OCI-LY3 (cell line): ENCODE data around the gene NUMA1.
A peak's percentile ranks its signal among the peaks of the same experiment; 100 is the strongest.

Experiments
- H2AFZ ChIP-seq: fragments of 200-600, 300-600 bp; shearing (Covaris generic); 2 replicates; pipeline ENCODE4 v1.6.0; 2014; ENCODE audit warnings: antibody characterized with exemption, low read depth, low read length
- H3K27ac ChIP-seq: fragments of 200-600, 300-600 bp; sonication (generic); 2 replicates; pipeline ENCODE4 v1.5.1; 2014; ENCODE audit warnings: mild to moderate bottlenecking, low read length, moderate library complexity, mixed read lengths
- H3K27me3 ChIP-seq: fragments of 200-600, 300-600 bp; sonication (generic); 2 replicates; pipeline ENCODE4 v1.6.1; 2014; ENCODE audit warnings: low read depth, low read length, mixed read lengths
- H3K36me3 ChIP-seq: fragments of 200-600, 300-600 bp; sonication (generic); replicated peaks from 2 replicates; pipeline ENCODE3; 2014; ENCODE audit warnings: low read depth, low read length, mixed read lengths
- H3K4me1 ChIP-seq: fragments of 300-600, 200-600 bp; sonication (generic); 2 replicates; pipeline ENCODE4 v1.6.1; 2014; ENCODE audit warnings: low read length, mixed read lengths
- H3K4me2 ChIP-seq: fragments of 200-600, 300-600 bp; sonication (generic); 2 replicates; pipeline ENCODE4 v1.6.1; 2014; ENCODE audit warnings: low read length, mixed read lengths
- H3K4me3 ChIP-seq: fragments of 300-600, 200-600 bp; sonication (generic); 2 replicates; pipeline ENCODE4 v1.5.1; 2014; ENCODE audit warnings: antibody characterized with exemption, mild to moderate bottlenecking, low read length, moderate library complexity
- H3K79me2 ChIP-seq: fragments of 300-600, 200-600 bp; shearing (Covaris generic); 2 replicates; pipeline ENCODE4 v1.6.1; 2014; ENCODE audit warnings: mild to moderate bottlenecking, low read length, mixed read lengths
- H3K9ac ChIP-seq: fragments of 300-600, 200-600 bp; shearing (Covaris generic); 2 replicates; pipeline ENCODE4 v1.6.0; 2014; ENCODE audit warnings: mild to moderate bottlenecking, low read length, moderate library complexity
- H3K9me3 ChIP-seq: fragments of 200-600, 300-600 bp; shearing (Covaris generic); 2 replicates; pipeline ENCODE4 v1.6.1; 2014; ENCODE audit warnings: low read length, mixed read lengths; ENCODE audit not compliant: insufficient read depth
- H4K20me1 ChIP-seq: fragments of 200-600, 300-600 bp; sonication (generic); 2 replicates; pipeline ENCODE4 v1.6.1; 2016; ENCODE audit warnings: low read length, mixed read lengths; ENCODE audit not compliant: insufficient read depth
- EZH2phosphoT487 ChIP-seq: fragments of 200-600 bp; shearing (Covaris generic); IDR thresholded peaks from 2 replicates; pipeline ENCODE4 v1.6.1; 2018; ENCODE audit warnings: antibody characterized with exemption, mixed run types, low read depth
- TF ChIP-seq, protein P1 (sequence below): fragments of 200-600, 300-600 bp; sonication (generic); IDR thresholded peaks from 2 replicates; pipeline ENCODE4 v1.5.1; 2014; ENCODE audit warnings: antibody characterized with exemption, low read length, low read depth

NUMA1 gene

DNA sequence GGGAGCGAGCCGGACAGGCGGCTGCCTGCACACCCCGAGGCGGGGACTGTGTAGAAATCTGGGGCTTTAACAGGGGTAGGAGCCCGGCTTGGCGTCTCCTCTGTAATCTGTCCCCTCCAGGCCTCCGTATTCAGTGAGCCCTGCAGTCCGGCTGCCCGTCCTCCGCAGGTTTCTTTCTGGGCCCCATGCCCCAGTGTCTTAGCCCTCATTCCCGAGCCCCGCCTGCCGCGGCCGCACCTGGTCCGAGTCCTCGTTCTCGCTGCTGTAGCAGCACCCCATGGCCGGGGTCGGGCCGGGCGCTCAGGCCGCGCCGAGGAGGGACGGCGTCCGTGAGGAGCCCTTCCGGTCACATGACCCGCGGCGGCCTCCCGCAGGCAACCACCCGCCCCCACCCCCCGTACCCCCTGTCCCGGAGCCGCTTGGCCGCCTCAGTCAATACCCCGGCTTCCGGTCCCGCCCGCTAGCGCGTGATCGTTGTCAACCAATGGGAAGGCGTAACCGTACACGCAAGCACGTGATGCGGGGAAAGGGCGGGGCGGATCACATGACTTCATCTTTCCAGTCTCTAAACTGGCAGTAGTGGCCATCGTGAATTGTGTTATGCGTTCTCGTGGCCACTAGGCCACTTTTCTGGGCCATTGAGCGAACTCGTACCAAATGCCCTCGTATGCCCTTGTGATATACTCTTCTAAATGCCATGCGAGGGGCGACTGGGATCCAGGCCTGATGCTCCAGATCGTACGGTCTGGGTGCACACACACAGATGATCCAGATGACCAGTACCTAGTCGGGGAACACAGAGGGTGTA lies 22.8 kb upstream of the NUMA1 start, which contains the start of gene LAMTOR1:
Gene LAMTOR1, minus strand, starts transcription at position 352 of the 808 bp plus-strand sequence. Its CDS starts 73 bp downstream, at position 279.
- peak within 1 kb of the TSS; percentile 72; the same call in 1 of the 2 replicates for H2AFZ ChIP-seq
- H3K4me2 ChIP-seq = peak within 1 kb of the TSS; percentile 95
- no peaks in the 10 kb centered on the region for H3K27me3 ChIP-seq
- peaks cover 17% of the 10 kb centered on the region for H3K36me3 ChIP-seq
- peak within 1 kb of the TSS; percentile 99 for H3K9ac ChIP-seq
- H4K20me1 ChIP-seq = no peaks in the 10 kb centered on the region
- peak within 1 kb of the TSS; percentile 97 for H3K4me3 ChIP-seq
- peak within 1 kb of the TSS; percentile 71 for H3K27ac ChIP-seq
- TF ChIP-seq, protein P1, sequence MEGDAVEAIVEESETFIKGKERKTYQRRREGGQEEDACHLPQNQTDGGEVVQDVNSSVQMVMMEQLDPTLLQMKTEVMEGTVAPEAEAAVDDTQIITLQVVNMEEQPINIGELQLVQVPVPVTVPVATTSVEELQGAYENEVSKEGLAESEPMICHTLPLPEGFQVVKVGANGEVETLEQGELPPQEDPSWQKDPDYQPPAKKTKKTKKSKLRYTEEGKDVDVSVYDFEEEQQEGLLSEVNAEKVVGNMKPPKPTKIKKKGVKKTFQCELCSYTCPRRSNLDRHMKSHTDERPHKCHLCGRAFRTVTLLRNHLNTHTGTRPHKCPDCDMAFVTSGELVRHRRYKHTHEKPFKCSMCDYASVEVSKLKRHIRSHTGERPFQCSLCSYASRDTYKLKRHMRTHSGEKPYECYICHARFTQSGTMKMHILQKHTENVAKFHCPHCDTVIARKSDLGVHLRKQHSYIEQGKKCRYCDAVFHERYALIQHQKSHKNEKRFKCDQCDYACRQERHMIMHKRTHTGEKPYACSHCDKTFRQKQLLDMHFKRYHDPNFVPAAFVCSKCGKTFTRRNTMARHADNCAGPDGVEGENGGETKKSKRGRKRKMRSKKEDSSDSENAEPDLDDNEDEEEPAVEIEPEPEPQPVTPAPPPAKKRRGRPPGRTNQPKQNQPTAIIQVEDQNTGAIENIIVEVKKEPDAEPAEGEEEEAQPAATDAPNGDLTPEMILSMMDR = no peak
- TF ChIP-seq EZH2phosphoT487 = no peak
- peaks cover 20% of the 10 kb centered on the region for H3K4me1 ChIP-seq
- H3K9me3 ChIP-seq = no peaks in the 10 kb centered on the region
- H3K79me2 ChIP-seq = peaks cover 39% of the 10 kb centered on the region

GRCh38 chr11:72102631-72102945 lies 22.2 kb upstream of the NUMA1 start:
- H4K20me1 ChIP-seq = no peaks in the 10 kb centered on the region
- H3K4me1 ChIP-seq = peaks cover 20% of the 10 kb centered on the region
- no peaks in the 10 kb centered on the region for H3K27me3 ChIP-seq
- peak overlapping the region; percentile 99 for H3K9ac ChIP-seq
- peak overlapping the region; percentile 97 for H3K4me3 ChIP-seq
- peaks cover 39% of the 10 kb centered on the region for H3K79me2 ChIP-seq
- no peak for TF ChIP-seq EZH2phosphoT487
- TF ChIP-seq, protein P1 = no peak
- peak overlapping the region; percentile 71 for H3K27ac ChIP-seq
- peak overlapping the region; percentile 72; the same call in 1 of the 2 replicates for H2AFZ ChIP-seq
- peak overlapping the region; percentile 95 for H3K4me2 ChIP-seq
- H3K36me3 ChIP-seq = peaks cover 19% of the 10 kb centered on the region
- H3K9me3 ChIP-seq = no peaks in the 10 kb centered on the region

DNA sequence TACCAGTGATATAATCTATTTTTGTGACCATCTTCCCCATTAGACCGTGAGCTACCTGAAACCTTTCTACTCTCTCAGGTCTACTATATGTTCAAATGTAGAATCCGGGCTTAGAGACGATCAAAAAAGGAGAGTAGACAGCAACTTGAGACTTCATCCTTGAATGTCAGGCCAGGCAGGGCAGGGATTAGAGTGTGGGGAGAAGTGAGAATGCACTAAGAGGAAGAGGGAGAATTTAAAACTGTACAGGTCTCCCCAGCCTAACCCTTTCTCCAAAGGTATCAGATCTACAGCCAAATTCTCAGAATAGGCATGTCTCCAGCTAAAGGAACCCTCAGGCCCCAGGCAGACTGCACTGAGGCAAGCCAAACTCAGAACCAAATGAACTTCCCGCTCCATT lies 21.8 kb upstream of the NUMA1 start:
- Histone ChIP-seq H3K4me2 (peak overlapping the region; percentile 95), H3K36me3 (peaks cover 23% of the 10 kb centered on the region), H3K4me3 (peak overlapping the region; percentile 97), H4K20me1 (no peaks in the 10 kb centered on the region), H3K27me3 (no peaks in the 10 kb centered on the region), H3K4me1 (peaks cover 20% of the 10 kb centered on the region), H3K27ac (peak overlapping the region; percentile 71), H3K79me2 (peaks cover 39% of the 10 kb centered on the region), H2AFZ (no peak overlapping the region), H3K9ac (peak overlapping the region; percentile 99), H3K9me3 (no peaks in the 10 kb centered on the region)
- TF ChIP-seq, protein P1 = no peak
- no peak for TF ChIP-seq EZH2phosphoT487

DNA sequence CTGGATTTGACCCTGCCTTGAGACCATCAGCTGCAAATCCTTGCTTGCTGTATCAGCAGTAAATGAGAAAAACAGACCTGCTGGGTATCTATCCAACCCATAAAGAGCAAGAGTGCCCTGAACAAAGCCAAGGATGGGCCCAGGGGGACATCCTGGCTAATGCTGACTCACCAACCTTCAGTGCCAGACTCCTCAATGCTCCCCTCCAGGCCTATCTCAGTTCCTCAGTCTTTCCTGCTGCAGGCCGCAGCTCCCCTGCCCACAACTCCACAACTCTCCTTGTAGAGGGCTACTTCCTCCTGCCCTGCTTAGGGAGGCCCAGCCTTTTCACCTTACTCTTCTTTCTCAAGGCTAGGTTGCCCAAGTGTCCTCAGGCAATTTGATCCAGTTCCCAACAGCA lies 20.1 kb upstream of the NUMA1 start:
- H3K4me2 ChIP-seq = no peak overlapping the region
- TF ChIP-seq, protein P1 = no peak
- no peak for TF ChIP-seq EZH2phosphoT487
- H3K9me3 ChIP-seq = no peaks in the 10 kb centered on the region
- H3K4me1 ChIP-seq = peaks cover 20% of the 10 kb centered on the region
- H3K27ac ChIP-seq = no peak overlapping the region
- no peak overlapping the region for H2AFZ ChIP-seq
- no peaks in the 10 kb centered on the region for H4K20me1 ChIP-seq
- H3K27me3 ChIP-seq = no peaks in the 10 kb centered on the region
- peaks cover 39% of the 10 kb centered on the region for H3K79me2 ChIP-seq
- no peak overlapping the region for H3K4me3 ChIP-seq
- peaks cover 31% of the 10 kb centered on the region for H3K36me3 ChIP-seq
- no peak overlapping the region for H3K9ac ChIP-seq
